Naive thymus-derived CD8-positive, alpha-beta T cell (primary cell): ENCODE measurements around the gene ADM5. TPM values are rescaled to one million over a fixed set of nuclear protein-coding genes. Genes with fewer than 3 reads are reported as not detected.
A peak's percentile ranks its signal among the peaks of the same experiment; 100 is the strongest.

ENCODE experiments used
- ATAC-seq, 2 donors: fragments of 150-1000 bp; cut with Tn5 transposase in 1 of 2; sonication (Bioruptor Pico), chemical (Tn5 transposase) in 1 of 2; 1 replicate in 1 of 2; 2 replicates in 1 of 2; pipeline ENCODE4 v1.10.0; 2021; ENCODE audit warnings: mild to moderate bottlenecking in 2 of 2, moderate library complexity in 2 of 2
- POLR2A ChIA-PET: fragments of 350-600 bp; sonication (Branson Sonifier 250); formaldehyde crosslinking; loops from one replicate; lab custom pipeline; 2021; ENCODE audit warnings: antibody characterized with exemption; lab: Charles Lee
- DNase-seq, 10 donors: peaks; one replicate each; pipeline versions ENCODE4 v3.0.0 to v3.0.0-alpha.2; 2020 to 2022
- H3K27ac Mint-ChIP-seq, 10 donors: one replicate each; pipeline ENCODE4 v1.8.0; 2020 to 2022; ENCODE audit warnings: mild to moderate bottlenecking in 10 of 10, mixed read lengths in 10 of 10, moderate library complexity in 4 of 10, inconsistent platforms in 1 of 10
- H3K27me3 Mint-ChIP-seq, 5 donors: one replicate each; pipeline ENCODE4 v1.8.0; 2021 to 2022; ENCODE audit warnings: mixed read lengths in 5 of 5
- H3K36me3 Mint-ChIP-seq, 3 donors: one replicate each; pipeline ENCODE4 v1.8.0; 2020 to 2022; ENCODE audit warnings: mixed read lengths in 3 of 3, mild to moderate bottlenecking in 2 of 3, inconsistent platforms in 1 of 3
- H3K4me1 Mint-ChIP-seq, 4 donors: one replicate each; pipeline ENCODE4 v1.8.0; 2021 to 2022; ENCODE audit warnings: mixed read lengths in 4 of 4
- H3K4me3 Mint-ChIP-seq, 10 donors: one replicate each; pipeline ENCODE4 v1.8.0; 2020 to 2022; ENCODE audit warnings: mild to moderate bottlenecking in 10 of 10, mixed read lengths in 10 of 10, moderate library complexity in 6 of 10, inconsistent platforms in 1 of 10
- H3K9me3 Mint-ChIP-seq, 9 donors: one replicate each; pipeline ENCODE4 v1.8.0; 2020 to 2022; ENCODE audit warnings: mixed read lengths in 9 of 9, mild to moderate bottlenecking in 3 of 9, inconsistent platforms in 1 of 9, moderate library complexity in 1 of 9
- polyA plus RNA-seq, 3 donors: library from polyadenylated mRNA; unstranded; fragments of 300-500 nt; fragmentation: Illumina TruSeq; gene quantifications; one replicate each; pipeline ENCODE4 v1.2.3, GENCODE V29; 2021
- total RNA-seq, 8 experiments: library from RNA in 2 of 8; stranded (reverse) in 2 of 8; gene quantifications; one replicate each; pipeline ENCODE4 v1.2.3 and lab custom pipeline; 2021 to 2026

The ADM5 gene
- total and polyA plus RNA-seq, 5 experiments from 2014 or later = 0.14 to 5.1 (median 2.0) TPM; not detected in 1

DNA sequence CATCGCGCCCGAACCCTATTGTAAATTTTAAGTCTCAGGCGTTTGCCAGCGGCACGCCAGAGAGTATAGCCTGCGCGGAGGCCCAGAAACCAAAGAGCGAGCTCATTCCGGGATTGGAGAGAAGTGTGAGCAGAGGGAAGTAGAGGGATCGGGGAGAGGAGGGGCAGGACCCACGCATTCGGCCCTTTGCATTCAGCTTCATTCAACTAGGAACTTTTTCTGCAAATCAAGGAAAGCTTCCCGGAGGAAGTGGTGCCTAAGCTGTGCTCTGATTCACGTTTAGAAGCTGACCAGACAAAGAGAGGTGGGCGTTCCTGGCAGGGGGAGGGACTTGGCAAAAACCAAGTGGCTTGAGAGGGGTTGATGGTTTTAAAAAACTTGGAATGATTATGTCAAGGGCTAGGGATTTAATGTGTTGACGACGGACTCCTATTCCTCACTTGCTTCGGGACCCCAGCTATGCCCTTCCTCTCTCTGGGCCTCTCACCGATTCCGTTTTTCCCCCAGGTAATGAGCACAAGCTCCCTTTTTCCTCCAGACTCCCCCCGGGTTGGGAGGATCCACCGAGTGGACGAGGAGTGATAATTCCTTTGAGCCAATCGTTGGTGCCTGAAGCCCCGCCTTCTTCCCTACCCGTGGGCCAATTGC, 13.1 kb upstream of the ADM5 start:
- Mint-ChIP-seq H3K27ac (peak overlapping the region; percentile 84 to 100 (median 98)), H3K27me3 (no peaks in the 10 kb centered on the region), H3K36me3 (peaks cover 0 to 14% (median 1%) of the 10 kb centered on the region in 3 donors), H3K4me1 (peaks cover 32 to 55% (median 44%) of the 10 kb centered on the region in 4 donors), H3K9me3 (peaks cover 0 to 1% (median 0%) of the 10 kb centered on the region in 9 donors), H3K4me3 (peak overlapping the region; percentile 89 to 100 (median 98))
- ATAC-seq (peak in 1 of 2 donors; percentile 0), DNase-seq (peak in 2 of 10 donors; percentile 28 to 76)
- POLR2A ChIA-PET = interaction anchor here (0.5 to 7.5 kb wide), 33 partner anchors 8 to 718 kb away, joined by 3 to 63 read pairs (median 6); partner anchors contain the start of genes ALDH16A1, ATF5, BCL2L12 and IRF3

DNA sequence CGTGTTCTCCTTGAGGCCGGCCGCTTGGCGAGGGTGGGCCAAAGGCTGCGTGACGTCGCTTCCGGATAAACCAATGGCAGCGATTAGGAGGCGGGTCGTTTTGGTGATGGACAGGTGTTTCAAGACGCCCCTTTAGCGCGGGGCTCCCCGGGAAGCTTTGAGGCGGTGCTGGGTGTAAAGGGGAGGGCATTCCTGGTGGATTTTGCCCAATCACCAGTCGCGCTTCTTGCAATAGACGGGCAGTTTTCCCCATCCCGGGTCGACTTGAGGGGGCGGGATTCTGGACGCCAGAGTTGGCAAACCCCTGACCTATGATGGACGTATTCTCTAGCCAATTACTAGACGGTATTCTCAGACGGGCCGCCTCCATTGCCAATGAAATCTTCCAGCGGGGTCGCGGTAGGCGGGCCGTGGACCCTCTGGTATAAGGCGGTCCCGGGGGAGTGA, 12.6 kb upstream of the ADM5 start:
- H3K27ac Mint-ChIP-seq = peak overlapping the region; percentile 84 to 100 (median 98)
- peak overlapping the region; percentile 89 to 100 (median 98) for H3K4me3 Mint-ChIP-seq
- peaks cover 32 to 55% (median 44%) of the 10 kb centered on the region in 4 donors for H3K4me1 Mint-ChIP-seq
- peaks cover 0 to 16% (median 1%) of the 10 kb centered on the region in 3 donors for H3K36me3 Mint-ChIP-seq
- H3K27me3 Mint-ChIP-seq = no peaks in the 10 kb centered on the region
- peak; percentile 91 to 100 (median 98) for DNase-seq
- POLR2A ChIA-PET = interaction anchor here (0.5 to 7.5 kb wide), 35 partner anchors 9 to 719 kb away, joined by 3 to 63 read pairs (median 6); partner anchors contain the start of genes ALDH16A1, ATF5, BCL2L12 and IRF3
- peak; percentile 74 to 76 for ATAC-seq
- peaks cover 0 to 1% (median 0%) of the 10 kb centered on the region in 9 donors for H3K9me3 Mint-ChIP-seq

DNA sequence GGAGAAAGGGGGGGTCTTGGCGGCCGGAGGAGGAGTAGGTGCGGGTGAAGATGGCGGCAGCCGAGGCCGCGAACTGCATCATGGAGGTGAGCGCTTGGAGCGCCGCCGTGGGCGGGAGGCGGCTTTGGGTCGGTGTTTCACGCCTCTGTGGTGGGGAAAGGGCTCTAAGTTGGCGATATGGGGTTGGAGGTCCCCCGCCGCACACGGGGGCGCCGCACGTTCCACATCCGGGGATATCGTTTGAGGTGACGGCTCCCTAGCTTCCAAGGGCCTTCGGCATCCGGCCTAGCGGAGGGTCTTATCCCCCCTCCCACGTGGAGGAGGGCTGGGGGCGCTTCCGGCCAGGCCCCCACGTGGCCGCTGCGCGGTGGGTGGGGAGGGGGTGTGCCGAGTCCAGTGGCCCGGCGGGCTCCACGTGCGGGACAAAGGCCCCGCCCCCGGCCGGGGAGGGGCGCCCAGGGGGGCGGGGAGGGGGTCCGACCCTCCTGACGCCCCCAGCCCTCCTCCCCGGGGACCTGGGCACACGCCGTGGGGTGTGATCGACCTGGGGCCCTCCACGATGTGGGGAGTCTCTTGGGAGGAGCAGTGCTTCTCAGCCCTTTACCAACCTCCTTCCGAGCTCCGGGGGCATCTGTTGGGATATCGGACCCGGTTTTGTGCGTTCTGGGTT, 12.0 kb upstream of the ADM5 start, which contains the start of gene PRMT1:
PRMT1 (plus strand) TSS at position 41 of the 670 bp plus-strand sequence; CDS start at position 51, 10 bp downstream.
- ATAC-seq (peak; percentile 11 to 43), DNase-seq (peak in 9 of 10 donors; percentile 35 to 75 (median 60))
- Mint-ChIP-seq H3K4me3 (peak within 1 kb of the TSS; percentile 89 to 100 (median 98)), H3K9me3 (peaks cover 0 to 1% (median 0%) of the 10 kb centered on the region in 9 donors), H3K27ac (peak within 1 kb of the TSS; percentile 84 to 100 (median 98)), H3K27me3 (no peaks in the 10 kb centered on the region), H3K4me1 (peaks cover 27 to 50% (median 41%) of the 10 kb centered on the region in 4 donors), H3K36me3 (peaks cover 0 to 17% (median 2%) of the 10 kb centered on the region in 3 donors)
- POLR2A ChIA-PET = interaction anchor here (0.5 to 7.5 kb wide), 31 partner anchors 9 to 619 kb away, joined by 3 to 63 read pairs (median 6); partner anchors contain the start of genes ADM5, ALDH16A1, ATF5 and BCL2L12

DNA sequence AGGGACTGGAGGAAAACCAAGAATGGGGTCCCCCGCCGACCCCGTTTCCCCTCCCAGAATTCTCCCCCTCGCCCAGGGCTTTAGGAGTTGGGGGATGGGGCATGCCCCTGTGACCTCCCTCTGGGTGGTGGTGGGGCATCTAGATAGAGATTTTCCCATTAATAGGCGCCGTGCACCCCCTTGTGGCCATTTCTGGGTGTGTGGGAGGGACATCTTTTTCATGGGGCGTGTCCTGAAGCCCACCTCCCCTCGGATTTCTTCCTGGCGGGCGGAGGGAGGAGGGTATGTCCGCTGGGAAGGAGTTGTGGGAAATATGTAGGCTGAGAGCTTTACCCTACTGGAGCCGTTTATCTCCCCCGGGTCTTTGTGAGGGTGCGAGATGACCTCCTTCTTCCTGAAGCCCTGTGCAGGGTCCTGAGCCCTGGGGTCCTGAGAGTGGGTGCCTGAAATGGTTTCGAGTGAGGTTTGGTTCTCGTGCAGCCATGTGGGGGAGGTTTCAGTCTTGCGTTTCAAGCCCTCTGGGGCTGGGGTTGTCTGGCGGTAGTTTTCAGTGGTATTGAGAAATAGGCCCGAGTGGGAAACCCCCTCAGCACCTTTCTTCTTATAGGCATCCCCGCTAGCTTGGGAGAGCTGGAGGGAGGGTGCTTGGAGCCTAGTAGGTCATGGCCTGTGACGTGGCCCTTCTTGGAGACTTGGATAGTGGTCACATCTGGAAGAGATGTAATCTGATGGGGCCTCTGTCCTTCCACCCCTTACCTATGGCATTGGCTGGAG, 11.3 kb upstream of the ADM5 start:
- peak; percentile 65 to 89 (median 80) for DNase-seq
- Mint-ChIP-seq H3K4me3 (peak overlapping the region; percentile 85 to 100 (median 89)), H3K27me3 (no peaks in the 10 kb centered on the region), H3K9me3 (peaks cover 0 to 1% (median 0%) of the 10 kb centered on the region in 9 donors), H3K27ac (peak overlapping the region; percentile 84 to 99 (median 94)), H3K36me3 (peaks cover 0 to 25% (median 4%) of the 10 kb centered on the region in 3 donors), H3K4me1 (peaks cover 26 to 47% (median 39%) of the 10 kb centered on the region in 4 donors)
- POLR2A ChIA-PET = interaction anchor here (0.5 to 7.5 kb wide), 21 partner anchors 11 to 1971 kb away, joined by 3 to 63 read pairs (median 7); partner anchors contain the start of genes ADM5, ALDH16A1, BCL2L12 and CPT1C
- peak; percentile 26 to 27 for ATAC-seq

DNA sequence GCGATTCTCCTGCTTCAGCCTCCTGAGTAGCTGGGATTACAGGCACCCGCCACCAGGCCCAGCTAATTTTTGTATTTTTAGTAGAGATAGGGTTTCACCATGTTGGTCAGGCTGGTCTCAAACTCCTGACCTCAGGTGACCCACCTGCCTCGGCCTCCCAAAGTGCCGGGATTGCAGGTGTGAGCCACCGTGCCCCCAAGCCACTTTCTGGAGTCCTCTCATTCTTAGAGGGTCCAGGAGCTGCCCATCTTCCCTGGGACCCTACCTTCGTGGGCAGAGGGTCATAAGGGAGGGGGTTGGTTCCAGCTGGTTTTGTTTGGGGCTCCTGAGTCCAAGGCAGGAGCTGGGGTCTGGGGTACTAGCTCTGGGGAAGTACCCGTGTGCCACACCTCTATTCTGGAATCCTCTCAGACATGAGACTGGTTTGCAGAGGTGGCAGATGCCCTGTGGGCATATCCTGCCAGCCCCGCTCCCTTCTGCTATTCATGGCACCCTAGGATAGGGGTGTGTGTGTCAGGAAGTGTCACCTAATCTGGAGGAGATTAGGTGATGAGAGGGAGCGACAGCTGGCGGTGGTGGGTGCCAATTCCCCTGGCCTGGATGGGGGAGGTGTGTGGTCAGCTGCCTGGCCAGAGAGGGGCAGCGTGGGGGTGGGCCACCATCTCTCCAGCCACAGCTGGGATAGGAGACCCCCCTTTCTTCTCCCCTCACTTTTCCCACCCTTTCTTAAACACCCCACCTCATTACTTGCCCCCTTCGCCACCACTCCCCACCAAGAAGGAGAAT, 10.2 kb upstream of the ADM5 start:
- peak overlapping the region in 7 of 10 donors; percentile 12 to 89 (median 87) for H3K4me3 Mint-ChIP-seq
- peak overlapping the region; percentile 60 to 99 (median 94) for H3K27ac Mint-ChIP-seq
- H3K27me3 Mint-ChIP-seq = no peaks in the 10 kb centered on the region
- H3K36me3 Mint-ChIP-seq = peaks cover 0 to 36% (median 7%) of the 10 kb centered on the region in 3 donors
- peaks cover 23 to 47% (median 37%) of the 10 kb centered on the region in 4 donors for H3K4me1 Mint-ChIP-seq
- POLR2A ChIA-PET = interaction anchor here (0.6 to 7.5 kb wide), 16 partner anchors 11 to 1972 kb away, joined by 3 to 63 read pairs (median 6); partner anchors contain the start of genes ADM5, BCL2L12, CPT1C and FLT3LG
- no peak for ATAC-seq
- H3K9me3 Mint-ChIP-seq = no peaks in the 10 kb centered on the region
- DNase-seq = no peak

DNA sequence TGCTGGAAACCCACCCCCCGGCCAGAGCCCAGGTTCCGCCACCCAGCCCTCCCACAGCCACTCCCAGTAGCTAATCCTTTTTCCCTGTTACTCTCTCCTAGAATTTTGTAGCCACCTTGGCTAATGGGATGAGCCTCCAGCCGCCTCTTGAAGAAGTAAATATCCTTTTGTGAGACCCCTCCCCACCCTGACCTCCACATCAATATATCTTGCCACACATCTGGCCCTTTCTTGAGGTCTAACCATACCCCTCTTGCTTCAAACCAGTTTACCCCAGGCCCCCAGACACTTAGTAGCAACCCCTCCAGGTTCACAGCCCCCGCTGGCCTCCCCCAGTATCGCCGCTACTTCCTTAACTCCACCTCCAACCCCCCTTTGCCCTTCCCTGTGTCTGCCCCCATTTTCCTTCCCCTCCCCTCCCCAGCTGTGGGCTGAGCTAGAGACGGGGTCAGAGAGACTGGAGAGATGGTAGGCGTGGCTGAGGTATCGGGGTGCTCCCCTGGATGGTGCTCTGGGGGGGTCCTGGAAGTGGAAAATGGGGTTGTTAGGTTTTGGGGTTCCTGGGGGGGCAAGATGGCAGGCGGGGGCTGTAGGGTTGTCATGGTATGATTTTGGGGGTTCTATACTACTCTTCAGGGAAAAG, 9.5 kb upstream of the ADM5 start:
- H3K9me3 Mint-ChIP-seq = no peaks in the 10 kb centered on the region
- POLR2A ChIA-PET = interaction anchor here (0.6 to 3.0 kb wide), 9 partner anchors 10 to 206 kb away, joined by 3 to 27 read pairs (median 4); partner anchors contain the start of genes ADM5, FLT3LG, PRR12 and RRAS
- H3K27ac Mint-ChIP-seq = peak overlapping the region; percentile 48 to 99 (median 80)
- DNase-seq (no peak), ATAC-seq (no peak)
- H3K4me1 Mint-ChIP-seq = peaks cover 23 to 47% (median 37%) of the 10 kb centered on the region in 4 donors
- peaks cover 0 to 39% (median 10%) of the 10 kb centered on the region in 3 donors for H3K36me3 Mint-ChIP-seq
- H3K27me3 Mint-ChIP-seq = no peaks in the 10 kb centered on the region
- H3K4me3 Mint-ChIP-seq = peak overlapping the region in 6 of 10 donors; percentile 22 to 68 (median 42)

DNA sequence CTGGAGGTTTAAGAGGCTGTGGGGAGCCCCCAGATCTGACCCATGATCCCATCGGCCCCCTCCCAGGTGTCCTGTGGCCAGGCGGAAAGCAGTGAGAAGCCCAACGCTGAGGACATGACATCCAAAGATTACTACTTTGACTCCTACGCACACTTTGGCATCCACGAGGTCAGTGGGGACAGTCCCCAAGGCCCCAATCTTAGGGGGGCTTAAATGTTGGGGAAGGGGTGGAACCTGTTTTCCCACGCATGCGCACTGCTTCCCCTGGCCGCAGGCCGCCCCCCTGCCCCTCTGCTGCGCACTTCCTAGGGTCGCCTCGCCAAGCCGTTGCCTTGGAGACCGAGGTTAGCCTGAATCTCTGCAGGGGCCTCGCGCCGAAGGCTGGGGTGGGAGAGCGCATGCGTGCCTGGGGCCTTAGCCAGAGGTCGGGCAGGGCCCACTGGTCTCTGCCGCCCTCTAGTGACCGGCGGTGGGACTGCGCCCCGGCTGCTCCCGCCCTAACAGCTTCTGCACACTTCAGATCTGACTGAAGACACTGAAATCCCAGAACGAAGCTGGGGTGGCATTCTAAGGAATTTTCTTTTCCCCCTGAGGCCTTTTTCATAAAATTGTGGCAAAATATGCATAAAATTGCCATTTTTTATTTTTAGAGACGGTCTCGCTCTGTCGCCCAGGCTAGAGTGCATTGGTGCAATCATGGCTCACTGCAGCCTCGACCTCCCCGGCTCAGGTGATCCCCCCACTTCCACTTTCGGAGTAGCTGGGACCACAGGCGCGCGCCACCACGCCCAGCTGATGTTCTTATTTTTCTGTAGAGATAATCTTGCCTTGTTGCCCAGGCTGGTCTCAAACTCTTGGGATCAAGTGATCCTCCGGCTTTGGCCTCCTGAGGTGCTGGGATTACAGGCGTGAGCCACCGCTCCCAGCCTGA, 8.7 kb upstream of the ADM5 start:
- peak; percentile 4 to 6 for ATAC-seq
- Mint-ChIP-seq H3K4me3 (peak overlapping the region in 5 of 10 donors; percentile 18 to 68 (median 28)), H3K9me3 (no peaks in the 10 kb centered on the region), H3K4me1 (peaks cover 23 to 47% (median 36%) of the 10 kb centered on the region in 4 donors), H3K36me3 (peaks cover 0 to 46% (median 10%) of the 10 kb centered on the region in 3 donors), H3K27ac (peak overlapping the region in 9 of 10 donors; percentile 19 to 99 (median 79)), H3K27me3 (no peaks in the 10 kb centered on the region)
- POLR2A ChIA-PET = interaction anchor here (0.6 to 2.5 kb wide), 6 partner anchors 17 to 227 kb away, joined by 3 to 7 read pairs (median 4); partner anchors contain the start of gene NOSIP
- peak; percentile 83 to 98 (median 93) for DNase-seq

DNA sequence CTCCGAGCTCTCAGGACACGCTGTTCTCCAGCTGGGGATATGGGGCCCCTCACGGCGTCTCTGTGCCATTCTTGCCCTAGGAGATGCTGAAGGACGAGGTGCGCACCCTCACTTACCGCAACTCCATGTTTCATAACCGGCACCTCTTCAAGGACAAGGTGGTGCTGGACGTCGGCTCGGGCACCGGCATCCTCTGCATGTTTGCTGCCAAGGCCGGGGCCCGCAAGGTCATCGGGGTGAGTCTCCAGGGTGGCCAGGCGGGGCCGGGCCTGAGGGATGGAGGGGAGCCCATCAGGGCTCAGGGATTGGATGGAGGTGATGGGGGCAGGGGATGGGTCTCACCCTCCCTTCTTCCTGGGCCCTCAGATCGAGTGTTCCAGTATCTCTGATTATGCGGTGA, 7.6 kb upstream of the ADM5 start:
- H3K4me3 Mint-ChIP-seq = no peak overlapping the region
- POLR2A ChIA-PET = interaction anchor here (0.8 kb wide), 1 partner anchor 42 kb away, joined by 3 read pairs; the partner anchor contains the start of gene RRAS
- peaks cover 0 to 49% (median 10%) of the 10 kb centered on the region in 3 donors for H3K36me3 Mint-ChIP-seq
- H3K27me3 Mint-ChIP-seq = no peaks in the 10 kb centered on the region
- DNase-seq (no peak), ATAC-seq (no peak)
- H3K27ac Mint-ChIP-seq = no peak overlapping the region
- no peaks in the 10 kb centered on the region for H3K9me3 Mint-ChIP-seq
- peaks cover 16 to 35% (median 28%) of the 10 kb centered on the region in 4 donors for H3K4me1 Mint-ChIP-seq

DNA sequence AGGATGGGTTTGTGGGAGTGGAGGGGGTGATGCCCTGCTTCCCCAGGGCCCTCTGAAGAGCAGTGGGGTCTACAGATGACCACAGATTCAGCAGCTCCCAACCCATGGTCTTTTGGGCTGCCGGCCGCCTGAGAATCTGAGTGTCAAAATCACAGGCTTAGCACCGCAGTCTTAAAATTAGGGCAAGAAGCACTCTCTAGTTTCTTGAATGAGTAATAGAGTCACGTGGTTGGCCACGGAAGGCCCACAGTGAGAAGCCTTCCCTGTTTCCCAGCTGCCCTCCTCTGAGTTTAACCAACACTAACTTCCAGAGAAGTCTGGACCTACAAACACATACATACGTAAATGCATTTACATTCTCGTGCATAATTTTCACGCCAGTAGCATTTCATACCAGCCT, 7.1 kb upstream of the ADM5 start:
- Mint-ChIP-seq H3K36me3 (peaks cover 0 to 53% (median 12%) of the 10 kb centered on the region in 3 donors), H3K4me1 (peaks cover 15 to 31% (median 28%) of the 10 kb centered on the region in 4 donors), H3K4me3 (no peak overlapping the region), H3K9me3 (no peaks in the 10 kb centered on the region), H3K27ac (no peak overlapping the region), H3K27me3 (no peaks in the 10 kb centered on the region)
- DNase-seq (no peak), ATAC-seq (no peak)
- POLR2A ChIA-PET = interaction anchor here (0.6 to 0.8 kb wide), 2 partner anchors 42 to 102 kb away, joined by 3 to 4 read pairs; partner anchors contain the start of gene RRAS
